HG02973 (cell line): ENCODE measurements around the gene PDZD2.
"Not testable (repeated sequence)": the region's sequence is repeated elsewhere in the genome, so short reads cannot be mapped to it uniquely, and the experiment has no call there.

ENCODE experiments used
- ATAC-seq: cut with Tn5 transposase; IDR thresholded peaks from one replicate; pipeline ENCODE4 v1.9.1; 2021; ENCODE audit warnings: moderate library complexity; ENCODE audit not compliant: unreplicated experiment

PDZD2 gene

DNA sequence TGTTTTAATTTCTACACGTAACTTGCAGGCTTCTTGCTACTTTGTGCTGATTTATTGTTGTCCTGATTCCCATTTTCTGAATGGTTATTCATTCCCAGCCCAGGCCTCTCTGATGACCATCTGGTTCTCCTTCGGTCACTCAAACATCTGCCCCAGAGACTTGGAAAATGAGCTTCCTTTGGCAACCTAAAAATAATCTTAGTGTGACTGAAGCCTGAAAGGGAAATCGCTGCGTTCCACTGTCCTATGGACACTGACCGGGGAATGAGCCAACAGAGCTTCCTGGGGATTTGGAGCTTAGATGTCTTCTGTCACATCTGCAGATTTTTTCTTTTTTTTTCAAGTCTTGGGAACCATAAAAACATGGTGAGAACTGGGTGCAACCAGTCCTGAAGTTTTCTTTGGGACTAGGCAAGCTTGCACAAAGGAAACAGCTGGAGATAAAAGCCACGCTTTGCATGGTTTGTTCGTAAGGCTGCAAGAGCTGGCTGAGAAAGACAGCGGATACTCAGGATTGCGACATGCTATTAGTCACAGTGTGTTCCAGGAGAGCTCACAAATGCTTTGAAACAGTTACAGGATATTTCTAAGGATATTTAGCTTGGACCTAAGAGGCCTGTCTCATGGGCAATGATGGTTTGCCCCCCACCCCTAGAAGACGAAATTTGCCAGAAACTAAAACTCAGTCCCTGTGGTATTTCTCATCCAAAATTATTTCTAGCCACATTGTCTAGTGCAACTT lies 389.0 kb downstream of the PDZD2 start:
- ATAC-seq: no peak

DNA sequence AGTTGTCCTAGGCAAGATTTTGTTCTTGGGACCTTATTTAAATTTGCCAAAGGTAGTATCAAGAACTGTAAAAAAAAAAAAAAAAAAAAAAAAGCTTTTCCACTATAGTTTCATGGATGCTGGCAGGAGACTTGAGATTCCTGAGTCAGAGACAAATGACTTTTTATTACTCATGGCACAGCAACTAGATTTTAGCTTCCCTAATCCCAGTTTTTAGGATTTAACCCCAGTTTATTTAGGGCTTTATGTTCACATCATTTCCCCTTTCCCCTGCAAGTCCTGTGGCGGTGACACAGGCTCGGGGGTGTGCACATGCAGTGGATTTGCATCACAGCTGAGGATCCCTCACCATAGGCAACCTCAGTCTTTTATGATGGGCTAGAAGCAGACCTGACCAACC lies 390.3 kb downstream of the PDZD2 start:
- ATAC-seq: no peak

DNA sequence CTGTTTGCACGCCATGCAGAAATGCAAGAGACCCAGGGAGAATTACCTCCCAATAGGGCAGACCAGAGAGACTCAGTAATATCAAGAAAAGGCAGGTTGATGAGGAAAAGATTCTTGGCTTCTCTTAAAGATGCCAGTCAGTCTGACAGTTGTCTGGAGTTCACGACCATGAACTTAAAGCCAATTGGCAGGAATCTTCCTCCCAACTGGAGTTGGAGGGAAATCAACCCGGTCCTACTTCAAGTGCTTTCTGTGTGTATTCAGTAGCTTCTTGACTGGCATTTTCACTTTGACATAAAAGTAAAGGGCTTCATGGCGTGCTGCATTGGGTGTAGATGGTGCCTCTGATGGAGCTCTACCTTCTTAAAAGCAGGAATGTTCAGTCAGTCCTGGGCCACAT lies 390.9 kb downstream of the PDZD2 start:
- no peak for ATAC-seq

DNA sequence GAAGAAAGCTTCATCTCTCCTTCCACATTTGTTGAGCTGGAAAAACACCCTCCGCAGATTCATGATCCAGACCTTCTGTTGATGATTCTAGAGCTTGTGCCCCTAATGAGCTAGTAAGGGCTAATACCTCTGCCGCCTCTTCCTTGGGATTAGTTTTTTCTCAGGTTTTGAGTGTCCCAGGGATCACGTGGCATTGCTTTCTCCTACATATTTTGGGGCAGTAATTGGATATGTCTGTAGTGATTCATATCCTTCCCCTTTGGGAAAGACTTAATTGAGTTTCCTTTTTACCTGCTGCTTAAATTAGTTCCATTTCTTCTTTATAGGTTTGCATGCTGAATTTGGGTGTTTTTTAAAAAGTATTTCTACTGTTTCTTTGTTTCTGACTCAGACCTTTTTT lies 391.3 kb downstream of the PDZD2 start:
- ATAC-seq: no peak

DNA sequence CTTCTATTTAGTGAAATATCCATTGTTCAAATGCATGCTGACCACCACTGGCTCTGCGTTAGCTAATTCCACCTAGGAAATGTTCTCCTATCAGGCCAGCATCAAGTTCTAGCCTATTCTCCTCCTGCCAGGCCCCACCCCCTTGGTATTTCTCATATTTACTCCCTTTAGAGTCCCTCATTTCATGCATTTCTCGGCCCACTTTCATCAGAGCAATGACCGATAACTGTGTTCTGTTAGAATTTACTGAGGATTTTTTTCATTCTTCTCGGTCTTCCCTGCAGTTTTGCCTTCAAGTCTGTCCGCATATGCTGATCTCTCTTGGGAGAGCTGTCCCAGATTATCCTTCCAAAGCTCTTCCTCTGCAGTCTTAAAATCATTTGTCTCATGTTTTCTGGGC lies 391.8 kb downstream of the PDZD2 start:
- ATAC-seq: no peak

DNA sequence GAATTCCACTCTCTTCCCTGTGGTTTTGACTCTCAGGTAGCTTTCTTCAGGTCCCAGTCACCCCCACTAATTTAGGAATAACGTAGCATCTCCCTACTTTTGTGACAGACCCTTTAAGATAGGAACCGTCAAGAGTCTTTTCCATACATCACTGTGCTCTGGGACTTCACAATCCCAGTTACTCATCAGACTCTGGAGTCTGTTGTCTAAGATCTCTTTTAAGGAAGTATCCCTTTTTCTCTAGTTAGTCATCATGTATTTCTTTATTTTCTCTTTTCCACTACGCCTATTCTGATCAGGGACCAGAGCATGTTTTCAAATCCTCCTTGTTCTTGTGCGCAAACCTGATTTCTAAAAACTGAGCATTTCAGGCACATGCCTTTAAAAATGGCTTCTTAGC lies 392.2 kb downstream of the PDZD2 start:
- ATAC-seq: no peak

DNA sequence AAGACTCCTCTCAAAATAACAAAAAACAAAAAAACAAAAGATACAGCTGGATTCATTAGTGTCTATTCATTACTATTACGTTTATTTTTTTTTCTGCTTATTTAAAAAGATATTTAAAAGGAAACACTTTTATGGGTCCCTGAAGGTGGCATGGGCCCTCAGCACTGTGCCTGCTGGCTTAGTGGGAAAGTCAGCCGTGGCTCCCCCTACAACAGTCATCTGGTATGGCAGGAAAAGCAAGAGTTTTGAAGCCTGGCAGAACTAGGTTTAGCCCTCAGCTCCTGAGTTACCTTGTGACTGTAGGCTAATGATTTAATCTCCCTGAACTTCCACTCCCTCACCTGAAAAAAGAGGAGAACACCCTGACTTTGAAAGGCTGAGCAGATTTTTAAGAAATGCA lies 399.6 kb downstream of the PDZD2 start:
- no peak for ATAC-seq

DNA sequence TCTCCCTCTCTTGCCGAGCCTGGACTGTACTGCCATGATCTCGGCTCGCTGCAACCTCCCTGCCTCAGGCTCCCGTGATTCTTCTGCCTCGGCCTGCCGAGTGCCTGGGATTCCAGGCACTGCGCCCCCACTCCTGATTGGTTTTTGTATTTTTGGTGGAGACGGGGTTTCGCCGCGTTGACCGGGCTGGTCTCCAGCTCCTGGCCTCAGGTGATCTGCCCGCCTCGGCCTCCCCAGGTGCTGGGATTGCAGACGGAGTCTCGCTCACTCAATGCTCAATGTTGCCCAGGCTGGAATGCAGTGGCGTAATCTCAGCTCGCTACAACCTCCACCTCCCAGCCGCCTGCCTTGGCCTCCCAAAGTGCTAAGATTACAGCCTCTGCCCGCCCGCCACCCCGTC lies 400.2 kb downstream of the PDZD2 start:
- not testable (repeated sequence) for ATAC-seq

DNA sequence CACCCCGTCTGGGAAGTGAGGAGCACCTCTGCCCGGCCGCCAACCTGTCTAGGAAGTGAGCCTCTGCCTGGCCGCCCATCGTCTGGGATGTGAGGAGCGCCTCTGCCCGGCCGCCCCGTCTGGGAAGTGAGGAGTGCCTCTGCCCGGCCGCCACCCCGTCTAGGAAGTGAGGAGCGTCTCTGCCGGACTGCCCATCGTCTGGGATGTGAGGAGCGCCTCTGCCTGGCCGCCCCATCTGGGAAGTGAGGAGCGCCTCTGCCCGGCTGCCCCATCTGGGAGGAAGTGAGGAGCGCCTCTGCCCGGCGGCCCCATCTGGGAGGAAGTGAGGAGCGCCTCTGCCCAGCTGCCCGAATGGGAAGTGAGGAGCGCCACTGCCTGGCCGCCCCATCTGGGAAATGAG lies 400.7 kb downstream of the PDZD2 start:
- not testable (repeated sequence) for ATAC-seq

DNA sequence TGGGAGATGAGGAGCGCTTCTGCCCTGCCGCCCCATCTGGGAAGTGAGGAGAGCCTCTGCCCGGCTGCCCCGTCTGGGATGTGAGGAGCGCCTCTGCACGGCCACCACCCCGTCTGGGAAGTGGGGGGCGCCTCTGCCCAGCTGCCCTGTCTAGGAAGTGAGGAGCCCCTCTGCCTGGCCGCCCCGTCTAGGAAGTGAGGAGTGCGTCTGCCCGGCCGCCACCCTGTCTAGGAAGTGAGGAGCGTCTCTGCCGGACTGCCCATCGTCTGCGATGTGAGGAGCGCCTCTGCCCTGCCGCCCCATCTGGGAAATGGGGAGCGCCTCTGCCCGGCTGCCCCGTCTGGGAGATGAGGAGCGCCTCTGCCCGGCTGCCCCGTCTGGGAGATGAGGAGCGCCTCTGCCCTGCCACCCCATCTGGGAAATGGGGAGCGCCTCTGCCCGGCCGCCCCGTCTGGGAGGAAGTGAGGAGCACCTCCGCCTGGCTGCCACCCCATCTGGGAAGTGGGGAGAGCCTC lies 401.3 kb downstream of the PDZD2 start:
- ATAC-seq: not testable (repeated sequence)

DNA sequence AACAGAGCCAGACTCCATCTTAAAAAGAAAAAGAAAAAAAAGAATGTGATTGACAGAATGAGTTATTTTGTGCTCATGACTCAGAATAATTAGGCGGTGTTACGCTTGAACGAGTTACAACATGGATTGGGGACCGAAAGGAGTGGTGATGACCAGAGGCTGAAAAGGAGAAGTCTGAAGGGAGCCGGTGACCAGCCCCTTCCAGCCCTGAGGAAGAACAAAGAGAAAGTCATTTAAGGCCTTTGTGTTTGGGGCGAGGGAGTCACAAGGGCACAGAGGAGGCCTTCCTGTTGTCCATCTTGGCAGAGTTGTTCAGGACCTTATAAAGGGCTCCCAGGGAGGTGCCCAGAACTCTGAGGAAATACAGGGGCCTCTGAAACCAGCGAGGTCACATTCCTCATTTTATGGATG lies 403.6 kb downstream of the PDZD2 start:
- no peak for ATAC-seq

DNA sequence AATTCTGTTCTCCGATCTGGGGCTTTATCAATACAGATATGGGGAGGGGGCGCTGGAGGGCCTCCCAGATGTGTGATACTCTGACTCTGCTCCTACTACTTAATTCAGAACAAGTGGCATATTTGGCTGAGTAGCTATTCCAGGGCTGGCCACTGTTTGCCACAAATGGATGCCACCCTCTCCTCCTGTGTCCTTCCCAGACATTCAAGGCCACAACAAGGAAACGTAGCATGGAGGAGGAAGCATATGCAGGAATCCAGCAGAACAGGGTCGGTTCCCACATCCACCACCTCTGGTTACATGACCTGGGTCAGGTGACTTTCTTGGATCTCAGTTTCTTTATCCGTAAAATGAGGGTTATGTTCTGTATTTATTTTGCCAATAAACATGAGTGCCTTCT lies 404.2 kb downstream of the PDZD2 start:
- ATAC-seq: no peak

DNA sequence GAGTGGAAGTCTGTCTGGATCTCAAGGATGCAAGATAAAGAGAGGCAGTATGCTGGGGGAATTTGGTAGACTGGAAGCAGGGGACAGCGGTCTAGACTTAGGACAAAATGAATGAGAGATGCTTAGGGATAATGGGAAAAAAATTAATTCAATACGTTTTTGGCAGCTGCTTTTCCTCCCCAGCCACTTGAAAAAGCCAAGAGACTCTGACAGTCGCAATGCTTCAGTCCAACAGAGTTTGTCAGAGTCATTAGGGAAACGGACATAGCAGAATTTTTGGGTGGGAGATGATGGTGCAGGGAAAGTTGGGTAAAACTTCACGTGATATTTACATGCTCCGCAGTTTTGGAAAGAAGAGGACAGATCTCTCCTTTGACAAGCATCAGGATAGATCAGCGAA lies 405.5 kb downstream of the PDZD2 start:
- no peak for ATAC-seq

DNA sequence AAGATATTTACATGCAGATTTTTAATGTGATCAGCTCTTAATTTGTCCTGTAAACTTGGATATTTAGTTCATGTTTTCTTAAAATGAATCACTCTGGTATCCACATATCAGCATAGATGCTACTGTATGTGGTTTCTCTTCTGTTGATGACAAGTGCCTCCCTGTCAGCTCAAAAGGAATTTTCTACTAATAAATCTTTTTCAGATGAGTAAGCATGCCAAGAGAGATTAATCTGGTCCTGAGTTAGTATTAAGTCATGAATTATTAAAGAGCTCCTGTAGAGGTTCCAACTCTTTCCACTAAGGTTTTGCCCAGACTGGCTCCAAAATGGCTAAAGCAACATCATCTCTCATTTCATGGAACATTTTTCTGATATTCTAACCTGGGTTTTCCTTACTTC lies 406.0 kb downstream of the PDZD2 start:
- ATAC-seq: no peak

DNA sequence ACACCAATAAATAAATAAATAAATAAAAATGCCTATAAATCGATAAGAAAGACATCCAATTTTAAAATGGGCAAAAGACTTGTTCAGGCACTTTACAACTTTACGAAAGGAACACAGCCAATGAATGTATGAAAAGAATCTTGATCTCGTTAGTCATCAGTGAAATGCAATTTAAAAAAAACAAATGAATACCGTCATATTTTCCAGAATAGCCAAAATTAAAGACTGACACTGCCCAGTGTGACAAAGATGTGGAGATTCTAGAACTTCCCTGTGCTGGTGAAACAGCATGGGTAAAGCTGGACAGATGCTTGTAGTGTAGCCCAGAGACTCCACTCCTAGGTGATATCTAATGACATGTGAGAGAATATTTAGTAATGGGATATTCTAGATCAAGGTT lies 408.1 kb downstream of the PDZD2 start:
- ATAC-seq: no peak

DNA sequence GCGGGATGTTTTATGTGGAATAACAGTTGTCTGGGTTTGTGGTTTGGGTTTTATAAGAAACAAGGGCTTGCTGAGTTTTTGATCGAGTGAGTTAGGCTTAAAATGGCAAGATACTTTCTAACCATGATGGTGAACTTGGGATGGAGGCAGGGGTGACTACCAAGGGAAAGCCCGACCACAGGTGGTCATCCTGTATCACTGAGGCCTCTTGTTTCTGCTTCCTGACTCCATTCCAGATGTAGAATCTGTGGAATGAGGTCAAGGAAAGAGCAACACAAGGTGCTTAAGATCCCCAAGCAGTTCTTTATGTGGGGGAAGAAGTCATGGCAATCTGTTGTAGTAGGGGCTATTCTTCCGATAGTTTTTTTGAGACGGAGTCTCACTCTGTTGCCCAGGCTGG lies 412.9 kb downstream of the PDZD2 start:
- ATAC-seq: no peak

DNA sequence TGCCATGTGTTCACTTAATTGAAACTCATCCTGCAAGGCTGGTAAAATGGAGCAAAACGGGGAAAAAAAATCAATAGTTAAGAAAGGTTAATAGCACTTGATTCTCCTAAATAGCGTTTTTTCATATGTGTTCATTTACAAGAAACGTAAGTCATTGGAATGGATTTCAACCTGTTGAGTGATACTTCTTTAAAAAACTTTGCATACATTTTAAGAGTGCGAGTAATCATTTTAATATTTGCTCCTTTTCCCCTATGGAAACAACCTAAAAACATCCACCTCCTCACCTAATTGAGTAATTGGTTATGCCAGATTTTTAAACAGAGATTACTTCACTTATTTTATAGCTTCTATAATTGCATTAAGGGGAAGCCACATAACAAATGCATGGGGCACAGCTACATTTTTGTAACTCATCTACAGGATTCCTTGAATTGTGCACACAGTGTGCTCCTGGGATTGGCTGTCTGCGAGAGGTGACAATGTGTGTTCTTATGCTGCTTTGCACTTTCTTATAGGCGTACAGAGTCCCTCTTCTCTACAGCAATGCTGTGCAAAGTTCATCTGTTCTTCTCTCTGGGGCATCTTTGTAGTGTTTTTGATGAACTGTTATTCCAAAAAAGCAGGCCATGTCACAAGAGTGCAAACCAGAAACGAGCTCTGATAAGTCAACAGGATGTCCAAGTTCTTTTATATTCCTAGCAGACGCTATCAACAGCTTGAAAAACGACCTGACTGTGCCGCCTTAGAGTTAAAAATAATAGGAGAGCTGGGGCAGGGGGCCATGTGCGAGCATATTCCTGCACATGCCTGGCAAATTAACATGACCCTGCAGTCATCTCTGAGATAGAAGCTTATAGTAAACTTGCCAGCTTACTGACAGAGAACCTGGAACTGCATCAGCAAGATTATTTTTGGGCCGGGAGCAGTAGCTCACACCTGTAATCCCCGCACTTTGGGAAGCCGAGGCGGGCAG lies 417.2 kb downstream of the PDZD2 start:
- ATAC-seq: no peak

DNA sequence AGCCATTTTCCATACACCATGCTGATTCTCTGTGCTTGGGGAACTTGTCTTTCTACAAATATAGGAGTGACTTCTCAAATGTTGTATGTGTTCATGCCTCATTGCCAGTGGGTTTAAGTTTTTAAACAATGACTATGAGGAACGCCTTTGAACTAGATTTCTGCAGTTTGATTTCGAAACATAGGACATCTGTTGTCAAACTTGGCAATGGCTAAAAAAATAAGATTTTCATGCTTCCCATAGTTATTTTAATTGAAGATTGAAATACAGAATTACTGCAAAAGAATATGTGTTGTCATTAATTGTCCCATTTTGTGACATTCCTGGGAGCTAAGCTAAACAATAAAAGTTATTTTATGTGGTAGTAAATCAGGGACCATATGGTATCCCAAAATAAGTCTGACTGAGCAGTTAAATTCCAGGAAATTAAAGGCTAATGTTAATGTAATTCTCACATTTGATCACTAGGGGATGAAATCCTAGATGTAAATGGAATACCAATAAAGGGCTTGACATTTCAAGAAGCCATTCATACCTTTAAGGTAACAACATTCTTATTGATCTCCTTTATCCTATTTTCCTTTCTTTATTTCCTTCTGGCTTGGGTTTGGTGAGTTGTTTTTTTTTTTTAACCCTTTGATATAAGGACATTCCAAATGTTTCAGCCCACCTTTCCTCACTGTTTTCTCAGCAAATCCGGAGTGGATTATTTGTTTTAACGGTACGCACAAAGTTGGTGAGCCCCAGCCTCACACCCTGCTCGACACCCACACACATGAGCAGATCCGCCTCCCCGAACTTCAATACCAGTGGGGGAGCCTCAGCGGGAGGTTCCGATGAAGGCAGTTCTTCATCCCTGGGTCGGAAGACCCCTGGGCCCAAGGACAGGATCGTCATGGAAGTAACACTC lies 418.5 kb downstream of the PDZD2 start:
- no peak for ATAC-seq

DNA sequence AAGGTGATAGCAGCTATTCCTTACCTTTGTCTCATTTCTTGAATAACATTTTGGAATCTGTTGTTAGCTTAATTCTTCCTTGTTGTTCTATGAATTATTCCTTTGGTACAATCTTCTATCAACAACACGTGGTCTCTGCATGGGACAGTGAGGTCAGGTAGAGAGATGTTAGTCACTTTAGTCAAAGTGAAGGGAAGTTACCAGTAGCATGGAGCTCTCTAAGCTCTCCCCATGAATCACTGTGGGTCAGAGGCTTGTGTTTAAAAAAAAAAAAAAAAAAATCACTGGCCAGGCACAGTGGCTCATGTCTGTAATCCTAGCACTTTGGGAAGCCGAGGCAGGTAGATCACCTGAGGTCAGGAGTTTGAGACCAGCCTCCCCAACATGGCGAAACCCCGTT lies 419.2 kb downstream of the PDZD2 start:
- no peak for ATAC-seq

DNA sequence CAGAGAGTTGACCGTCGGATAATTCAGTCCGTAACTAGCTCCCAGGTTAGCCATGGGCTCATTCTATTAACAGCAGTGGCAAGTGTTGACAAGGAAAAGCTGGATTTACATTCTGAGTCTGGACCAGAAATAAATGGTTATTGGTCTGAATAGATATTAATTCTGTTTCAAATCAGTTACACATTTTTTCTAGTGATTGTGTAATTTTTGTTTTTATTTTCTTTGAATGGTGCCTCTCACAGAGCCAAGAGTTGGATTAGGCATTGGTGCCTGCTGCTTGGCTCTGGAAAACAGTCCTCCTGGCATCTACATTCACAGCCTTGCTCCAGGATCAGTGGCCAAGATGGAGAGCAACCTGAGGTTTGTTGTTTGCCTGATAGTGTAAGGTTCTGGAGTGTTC lies 420.1 kb downstream of the PDZD2 start:
- ATAC-seq: no peak
